Measurements from ENCODE around the gene UCKL1.

GRCh38 chr20:63967330-63968135, 11.3 kb upstream of the UCKL1 start:
- no peak for TF ChIP-seq POLR2A (IDR thresholded peaks at IDR 0.05)
- TF ChIP-seq, protein P1, sequence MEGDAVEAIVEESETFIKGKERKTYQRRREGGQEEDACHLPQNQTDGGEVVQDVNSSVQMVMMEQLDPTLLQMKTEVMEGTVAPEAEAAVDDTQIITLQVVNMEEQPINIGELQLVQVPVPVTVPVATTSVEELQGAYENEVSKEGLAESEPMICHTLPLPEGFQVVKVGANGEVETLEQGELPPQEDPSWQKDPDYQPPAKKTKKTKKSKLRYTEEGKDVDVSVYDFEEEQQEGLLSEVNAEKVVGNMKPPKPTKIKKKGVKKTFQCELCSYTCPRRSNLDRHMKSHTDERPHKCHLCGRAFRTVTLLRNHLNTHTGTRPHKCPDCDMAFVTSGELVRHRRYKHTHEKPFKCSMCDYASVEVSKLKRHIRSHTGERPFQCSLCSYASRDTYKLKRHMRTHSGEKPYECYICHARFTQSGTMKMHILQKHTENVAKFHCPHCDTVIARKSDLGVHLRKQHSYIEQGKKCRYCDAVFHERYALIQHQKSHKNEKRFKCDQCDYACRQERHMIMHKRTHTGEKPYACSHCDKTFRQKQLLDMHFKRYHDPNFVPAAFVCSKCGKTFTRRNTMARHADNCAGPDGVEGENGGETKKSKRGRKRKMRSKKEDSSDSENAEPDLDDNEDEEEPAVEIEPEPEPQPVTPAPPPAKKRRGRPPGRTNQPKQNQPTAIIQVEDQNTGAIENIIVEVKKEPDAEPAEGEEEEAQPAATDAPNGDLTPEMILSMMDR (IDR thresholded peaks at IDR 0.05) = no peak
